RKO (cell line): ENCODE data around the gene CDS2.

ENCODE experiments used
- DNase-seq: peaks from one replicate; pipeline ENCODE4 v3.0.0-alpha.2; 2016; ENCODE audit warnings: low spot score

The CDS2 gene

DNA sequence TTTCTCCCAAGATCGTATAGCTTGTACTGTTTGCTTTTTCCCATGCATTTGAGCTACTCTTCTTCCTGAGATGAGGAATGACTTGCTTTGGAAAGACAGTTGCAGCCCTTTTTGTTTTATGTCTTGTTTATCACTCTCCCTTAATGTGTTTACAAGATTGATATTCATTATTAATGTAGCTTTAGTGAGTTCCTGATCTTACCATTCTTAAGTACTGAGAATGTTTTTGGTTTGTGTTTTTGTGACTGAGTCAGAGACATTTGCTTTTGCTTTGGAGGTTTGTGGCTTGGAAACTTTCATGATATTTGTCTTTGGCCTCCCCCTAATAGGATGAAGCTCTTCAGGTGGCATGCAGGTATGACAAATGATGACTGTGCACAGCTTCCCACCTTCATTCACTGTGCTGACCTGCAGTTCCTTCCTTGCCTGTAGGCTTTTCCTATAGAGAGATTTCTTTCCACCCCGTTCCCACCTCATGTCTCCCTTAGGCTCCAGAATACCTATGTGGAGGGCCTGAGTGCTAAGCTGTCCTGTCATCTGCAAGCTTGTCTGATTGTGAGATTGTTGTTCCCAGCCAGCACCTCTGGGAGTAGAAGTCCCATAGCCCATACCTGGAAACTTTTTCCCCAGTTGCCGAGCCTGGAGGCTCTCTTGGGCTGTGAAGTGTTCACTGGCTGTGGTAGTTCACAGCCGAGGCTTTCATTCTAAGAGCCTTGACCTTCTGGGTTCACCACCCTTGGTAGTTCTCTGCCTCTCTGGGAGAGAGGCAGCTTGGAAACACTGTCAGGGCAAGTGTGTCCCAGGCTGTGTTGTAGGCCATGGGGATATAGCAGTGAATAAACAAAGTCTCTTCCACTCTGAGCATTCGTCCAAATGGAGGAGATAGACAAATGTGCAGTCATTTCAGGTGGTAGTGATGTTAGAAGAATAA, 27.1 kb downstream of the CDS2 start:
- no peak for DNase-seq

DNA sequence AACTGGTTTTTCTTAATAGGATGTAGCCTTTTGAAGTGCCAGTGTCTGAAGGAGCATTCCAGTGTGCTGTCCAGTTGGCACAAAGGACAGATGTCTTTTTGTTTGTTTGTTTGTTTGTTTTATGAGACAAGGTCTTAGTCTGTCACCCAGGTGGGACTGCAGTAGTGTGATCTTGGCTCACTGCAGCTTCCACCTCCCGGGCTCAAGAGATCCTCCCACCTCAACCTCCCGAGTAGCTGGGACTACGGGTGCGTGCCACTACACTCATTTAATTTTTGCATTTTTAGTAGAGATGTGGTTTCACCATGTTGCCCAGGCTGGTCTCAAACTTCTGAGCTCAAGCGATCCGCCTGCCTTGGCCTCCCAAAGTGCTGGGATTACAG, 27.7 kb downstream of the CDS2 start:
- DNase-seq, result no peak

DNA sequence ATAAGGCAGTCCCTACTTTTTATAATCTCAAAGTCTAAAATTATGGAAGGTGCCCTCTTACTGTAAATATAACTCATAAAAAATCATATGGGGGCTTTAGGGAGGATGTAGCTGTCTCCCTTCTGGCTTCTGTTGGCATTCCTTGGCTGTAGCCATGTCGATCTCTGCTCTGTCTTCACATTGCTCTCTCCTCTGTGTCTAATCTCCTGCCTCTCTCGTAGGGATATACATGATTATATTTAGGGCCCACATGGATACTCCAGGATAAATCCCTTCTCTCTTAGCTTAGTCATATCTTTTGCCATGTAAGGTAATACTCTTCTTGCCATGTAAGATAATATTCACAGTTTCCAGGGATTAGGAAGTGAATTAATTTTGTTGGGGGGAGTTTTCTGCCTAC, 28.6 kb downstream of the CDS2 start:
- no peak for DNase-seq

DNA sequence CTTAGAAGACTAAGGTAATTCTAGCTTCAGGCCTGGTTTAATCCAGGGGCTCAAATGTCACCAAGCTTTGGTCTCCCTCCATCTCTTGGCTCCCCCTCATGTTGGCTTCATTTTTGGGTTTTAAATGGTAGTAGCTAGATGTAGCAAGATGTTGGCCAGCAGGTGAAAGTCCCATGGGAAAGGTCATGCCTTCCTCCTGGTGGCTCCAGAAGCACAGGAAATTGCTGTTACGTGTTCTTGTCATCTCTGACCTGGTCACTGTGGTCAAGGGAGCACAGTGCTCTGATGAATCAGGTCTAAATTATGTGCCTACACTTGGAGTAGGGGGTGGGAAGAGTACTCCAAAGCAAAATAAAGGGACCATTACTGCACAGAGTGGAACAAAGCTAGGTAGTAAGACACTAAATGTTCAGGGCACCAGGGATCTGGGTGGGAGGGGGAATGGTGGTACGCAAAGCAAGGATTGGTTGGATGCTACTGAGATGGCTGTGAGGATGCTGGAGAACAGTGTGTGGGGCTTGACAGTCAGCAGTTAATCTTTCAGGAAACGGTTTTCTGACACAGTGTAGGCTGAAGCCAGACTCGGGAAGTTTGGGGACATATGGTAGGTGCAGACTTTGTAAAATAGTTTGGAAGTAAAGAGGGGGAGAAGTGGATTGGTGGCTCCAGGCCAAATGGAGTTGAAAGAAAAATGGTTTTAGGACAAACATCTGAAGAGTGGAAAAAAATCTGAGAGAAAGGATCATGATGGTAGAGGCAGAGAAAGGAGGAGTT, 30.1 kb downstream of the CDS2 start:
- DNase-seq, result peak; percentile 14

DNA sequence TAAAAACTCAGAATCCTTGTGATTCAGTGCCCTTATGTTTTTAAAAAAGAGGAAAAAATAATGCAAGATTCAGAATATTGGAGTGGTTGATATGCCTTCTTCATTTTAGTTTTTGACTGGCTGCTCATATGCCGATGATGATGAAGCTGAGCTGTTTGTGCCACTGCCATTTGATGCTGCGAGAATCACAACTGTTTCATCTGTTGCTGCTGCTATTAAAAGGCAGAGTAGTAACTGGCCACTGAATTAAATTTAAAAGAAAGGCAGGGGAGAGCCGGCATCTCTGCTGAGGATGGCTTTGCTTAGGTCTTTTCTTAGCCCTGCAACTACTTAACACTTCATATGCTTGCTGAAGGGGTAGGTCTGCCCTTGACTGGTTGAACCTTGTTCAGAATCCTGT, 33.1 kb downstream of the CDS2 start:
- no peak for DNase-seq

DNA sequence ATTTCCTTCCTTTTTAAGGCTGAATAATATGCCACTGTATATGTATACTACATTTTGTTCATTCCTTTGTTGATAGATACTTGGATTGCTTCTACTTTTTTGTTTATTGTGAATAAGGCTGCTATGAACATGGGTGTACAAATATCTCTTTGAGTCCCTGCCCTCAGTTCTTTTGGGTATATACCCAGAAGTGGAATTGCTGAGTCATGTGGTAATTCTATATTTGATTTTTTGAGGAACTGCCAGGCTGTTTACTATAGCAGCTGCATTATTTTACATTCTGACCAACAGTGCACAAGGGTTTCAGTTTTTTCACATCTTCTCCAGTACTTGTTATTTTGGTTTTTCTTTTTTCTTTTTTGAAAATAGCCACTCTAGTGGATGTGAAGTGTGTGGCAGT, 34.1 kb downstream of the CDS2 start:
- no peak for DNase-seq

DNA sequence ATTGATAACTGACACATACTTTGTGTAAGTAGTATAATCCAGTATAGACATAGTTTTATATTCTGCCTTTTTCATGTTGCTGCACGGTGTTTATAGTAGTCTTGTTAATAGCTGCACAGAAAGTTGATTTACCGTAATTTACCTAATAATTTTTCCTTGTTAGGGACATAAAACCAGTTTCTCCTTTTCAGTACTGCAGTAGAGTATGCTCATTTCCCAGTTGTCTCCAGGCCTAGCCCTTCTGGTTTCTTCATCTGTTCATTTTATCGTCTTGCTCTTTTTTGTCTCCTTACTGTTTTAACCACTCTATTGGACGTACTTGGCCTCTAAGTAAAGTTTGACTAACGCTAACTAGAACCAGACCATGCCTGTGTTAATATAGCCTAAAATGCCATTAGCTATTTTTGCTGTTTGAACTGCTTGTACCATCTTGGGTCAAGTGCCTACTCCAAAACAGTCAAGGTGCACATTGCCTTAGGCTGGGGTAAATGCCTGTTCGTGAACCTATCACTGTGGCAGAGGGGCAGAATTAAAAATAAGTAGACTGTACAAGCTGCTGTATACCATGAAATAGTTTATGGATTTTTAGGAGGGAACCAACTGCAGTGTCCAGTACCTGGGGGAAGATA, 34.8 kb downstream of the CDS2 start:
- DNase-seq, result no peak

DNA sequence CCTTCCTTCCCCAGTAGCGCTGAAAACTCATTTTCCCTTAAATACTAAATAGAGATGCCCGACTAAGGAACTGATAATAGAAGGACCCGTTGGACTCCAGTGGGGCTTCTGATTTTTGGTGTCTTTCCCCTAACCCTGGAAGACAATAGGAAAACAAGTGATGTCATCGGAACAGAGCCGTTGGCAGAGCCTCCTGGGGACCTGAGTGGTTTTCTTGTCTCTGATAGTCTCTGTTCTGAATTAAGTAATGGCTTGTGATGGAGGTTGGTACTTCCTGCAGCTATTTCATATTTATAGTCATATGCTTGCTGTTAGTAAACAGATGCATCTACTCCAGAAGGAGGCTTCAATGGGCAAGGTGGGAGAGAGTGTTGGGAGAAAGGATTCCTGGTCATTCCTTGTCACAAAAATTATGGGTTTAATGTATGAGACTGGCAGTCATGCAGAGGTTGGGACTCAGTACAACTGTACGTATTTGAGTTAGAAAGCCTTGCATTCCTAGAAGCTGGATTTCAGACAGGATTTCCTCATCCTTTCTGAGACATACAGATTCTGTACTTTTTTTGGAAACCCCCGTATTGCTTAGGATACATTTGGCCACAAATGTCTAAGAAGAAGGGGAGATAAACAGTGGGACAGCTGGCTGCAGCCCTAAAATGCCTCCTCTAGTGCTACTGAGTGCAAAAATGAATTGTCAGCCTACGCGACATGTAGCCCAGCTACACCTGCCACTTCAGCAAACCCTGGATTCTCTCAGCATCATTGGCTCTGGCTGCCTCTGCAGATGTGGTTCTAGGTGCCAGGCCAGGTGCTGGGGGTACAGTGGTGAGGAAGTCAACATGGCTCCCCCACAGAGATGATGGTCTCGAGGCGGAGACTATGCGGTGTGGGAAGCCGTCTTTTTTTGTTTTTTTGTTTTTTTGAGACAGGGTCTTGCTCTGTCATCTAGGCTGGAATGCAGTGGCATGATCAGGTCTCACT, 38.1 kb downstream of the CDS2 start:
- DNase-seq, result no peak

DNA sequence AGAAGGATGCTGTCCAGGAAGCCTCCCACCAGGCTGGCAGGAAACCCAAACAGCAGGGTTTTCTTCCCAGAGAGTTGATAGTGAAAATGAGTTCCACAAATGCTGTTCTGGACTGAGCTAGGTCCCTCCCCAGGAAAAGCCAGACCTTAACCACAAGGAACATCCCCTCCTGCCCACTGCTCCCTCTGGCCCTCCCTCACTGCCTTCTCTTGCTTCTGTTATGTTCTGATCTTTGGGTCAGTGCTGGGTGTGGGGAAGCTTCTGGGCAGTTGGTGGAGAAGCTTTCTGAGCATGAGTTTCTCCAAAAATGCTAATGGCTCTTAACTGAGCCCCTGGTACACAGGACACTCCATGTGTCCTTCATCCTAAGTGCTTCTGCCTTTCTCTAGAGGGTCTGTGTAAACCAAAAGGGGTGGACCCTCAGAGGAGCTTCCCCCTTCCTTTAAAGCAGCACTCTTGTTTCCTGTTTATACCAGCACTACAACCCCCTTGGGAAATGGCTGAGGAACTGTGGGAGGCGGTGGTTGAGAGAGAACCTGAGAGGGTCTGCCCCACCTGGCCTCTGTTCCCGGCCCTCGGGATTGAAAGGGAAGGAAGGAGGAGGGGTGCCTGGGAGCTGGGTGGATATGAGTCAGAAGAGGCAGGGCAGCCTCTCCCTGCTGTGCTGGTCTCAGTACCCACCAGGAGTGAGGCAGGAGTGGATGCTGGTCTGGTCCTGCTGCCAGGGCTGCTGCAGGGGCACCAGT, 42.0 kb downstream of the CDS2 start:
- DNase-seq, result no peak

DNA sequence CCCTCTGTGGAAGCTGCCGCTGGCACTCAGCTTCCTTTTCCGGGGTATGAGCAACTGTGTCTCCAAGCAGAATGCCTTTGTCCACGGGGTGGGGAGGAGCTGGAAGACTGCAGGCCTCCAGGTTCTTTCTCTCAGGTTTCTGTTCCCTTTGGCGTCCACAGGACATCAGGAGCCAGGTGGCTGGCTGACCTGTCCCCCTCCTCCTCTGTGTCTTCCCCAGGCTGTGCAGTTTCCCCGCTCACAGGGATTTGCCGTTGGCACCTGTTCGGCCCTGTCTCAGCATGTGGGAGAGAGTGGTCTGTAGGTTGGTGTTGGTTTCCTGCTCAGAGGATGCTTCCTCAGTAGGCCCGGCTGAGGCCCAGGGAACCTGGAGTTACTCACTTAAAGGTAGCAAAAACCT, 43.5 kb downstream of the CDS2 start:
- DNase-seq, result no peak

DNA sequence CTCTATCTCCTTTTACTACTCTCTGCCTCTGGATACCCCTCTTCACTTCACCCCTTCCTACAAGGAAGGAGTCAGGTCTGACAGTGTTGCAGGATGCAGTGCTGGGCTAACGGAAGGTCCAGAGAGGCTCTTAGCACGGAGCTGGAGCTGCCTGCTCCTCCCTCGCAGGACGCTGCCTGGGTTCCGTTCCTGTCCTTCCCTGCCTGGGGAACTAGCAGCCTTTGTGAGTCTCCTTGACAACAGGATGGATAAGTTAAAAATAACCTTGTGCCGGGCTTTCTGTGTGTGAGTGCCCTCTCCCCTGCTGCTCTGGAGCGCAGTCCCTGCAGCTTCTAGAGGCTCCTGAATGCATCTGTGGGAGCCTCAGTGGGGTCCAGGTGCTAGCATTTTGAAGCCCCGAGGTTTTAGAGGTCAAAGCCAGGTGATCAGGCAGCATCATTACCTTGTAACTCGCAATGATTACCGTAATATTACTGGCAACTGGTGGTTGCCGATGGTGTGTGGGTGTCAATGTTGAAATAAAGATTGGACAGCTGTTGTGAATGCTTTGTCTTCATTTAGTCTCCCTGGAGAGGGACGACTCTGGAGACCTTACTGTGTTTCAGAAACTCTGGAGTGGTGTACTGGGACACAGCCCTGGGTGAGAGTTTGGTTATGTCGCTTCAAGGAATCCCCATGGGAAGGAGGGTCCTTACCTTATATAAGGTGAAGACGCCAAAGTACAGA, 44.4 kb downstream of the CDS2 start:
- no peak for DNase-seq

DNA sequence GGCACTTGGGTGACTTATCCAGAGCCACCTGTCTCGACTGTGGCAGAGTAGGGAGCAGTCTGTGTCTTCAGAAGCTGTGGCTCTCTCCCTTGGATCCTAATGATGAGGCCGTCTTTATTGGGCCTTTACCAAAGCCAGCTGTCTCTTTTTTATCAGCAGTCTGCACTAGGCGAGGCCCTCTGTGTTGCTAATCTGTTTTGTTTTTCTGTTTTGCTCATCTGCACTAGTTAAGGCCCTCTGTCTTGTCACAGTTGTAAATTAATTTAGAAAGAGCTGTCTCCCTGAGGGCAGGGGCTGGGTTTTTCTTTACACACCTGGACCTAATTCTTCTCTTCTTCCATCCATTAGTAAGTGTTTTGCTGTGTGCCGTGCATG, 45.0 kb downstream of the CDS2 start:
- DNase-seq, result no peak

DNA sequence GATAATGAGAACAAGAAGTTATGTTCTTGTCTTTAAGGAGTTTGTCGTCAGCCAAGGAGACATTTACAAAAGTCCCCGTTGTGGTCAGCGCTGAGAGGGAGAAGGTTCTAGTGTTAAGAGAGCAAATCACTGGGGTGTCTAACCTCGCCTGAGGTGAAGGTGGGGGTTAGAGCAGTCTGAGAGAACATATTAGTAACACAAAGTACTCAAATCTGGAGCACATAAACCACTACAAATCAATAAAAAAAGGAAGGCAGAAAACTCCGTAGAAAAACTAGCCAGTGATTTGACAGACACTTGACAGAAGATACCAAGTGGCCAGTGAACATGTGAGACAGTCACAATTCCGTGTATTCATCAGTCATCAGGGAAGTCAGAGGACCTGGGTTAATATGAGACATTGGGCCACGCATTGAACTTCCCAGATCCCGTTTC, 45.4 kb downstream of the CDS2 start:
- DNase-seq, result no peak

DNA sequence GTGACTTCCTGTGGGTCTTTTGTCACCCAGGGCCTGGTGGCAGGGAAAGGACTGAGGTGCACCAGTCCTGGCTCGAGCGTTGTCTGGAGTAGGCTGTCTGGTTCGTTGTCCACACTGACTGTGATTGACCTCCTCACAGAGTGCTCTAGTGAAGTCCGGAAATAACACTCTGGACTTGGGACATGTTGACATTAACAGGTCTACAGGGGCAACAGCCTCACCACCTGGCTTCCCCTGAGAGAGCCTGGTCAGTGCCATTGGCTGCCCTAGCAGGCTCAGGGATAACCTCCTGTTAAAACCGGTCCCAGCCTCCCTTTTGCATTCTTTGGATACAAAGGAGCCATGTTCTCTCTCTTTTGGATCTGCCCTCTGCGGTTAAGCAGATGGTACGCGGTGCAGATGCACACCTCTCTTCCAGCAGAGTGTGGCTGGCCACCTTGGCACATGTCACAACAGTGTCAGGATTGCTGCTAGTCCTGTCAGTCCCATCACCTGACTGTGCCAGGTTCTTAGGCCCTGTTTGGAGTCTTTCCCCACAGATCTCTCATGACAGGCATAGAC, 46.2 kb downstream of the CDS2 start:
- DNase-seq, result no peak

DNA sequence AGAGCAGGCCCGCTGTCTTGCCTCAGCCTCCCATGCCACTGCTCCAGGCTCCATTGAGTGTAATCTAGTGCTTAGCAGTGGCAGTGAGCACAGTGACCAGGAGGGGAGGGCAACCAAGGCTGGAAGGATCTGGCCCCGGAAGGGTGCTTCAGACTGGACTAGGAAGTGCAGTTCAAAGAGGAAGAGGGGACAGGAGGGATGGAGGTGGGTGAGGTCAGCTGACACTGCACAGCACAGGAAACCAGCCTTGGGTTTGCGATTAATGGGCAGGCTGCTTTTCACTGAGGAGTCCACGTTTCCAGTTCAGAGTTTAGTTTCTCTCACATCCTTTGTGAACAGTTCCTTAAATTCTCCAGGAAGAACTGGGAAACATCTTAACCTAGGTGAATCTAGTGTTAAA, 46.9 kb downstream of the CDS2 start:
- no peak for DNase-seq

DNA sequence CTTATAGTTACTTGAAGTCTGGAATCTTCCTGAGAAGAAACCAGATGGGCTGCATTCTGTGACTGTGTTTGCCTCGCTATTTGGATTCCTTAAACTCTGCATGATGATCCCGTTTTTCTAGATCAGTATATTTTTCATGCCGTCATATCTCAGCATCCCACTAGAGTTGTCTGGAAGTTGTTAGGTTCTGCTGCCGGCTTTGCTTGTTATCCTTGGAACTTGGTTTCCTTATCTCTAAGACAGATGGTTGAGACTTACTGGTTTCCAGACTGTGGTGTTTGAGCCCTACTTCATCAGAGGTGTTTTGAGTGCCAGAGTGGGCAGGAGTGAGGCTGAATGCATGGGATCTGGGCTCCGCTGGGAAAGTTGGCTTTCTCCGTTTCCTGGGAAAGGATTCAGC, 50.3 kb downstream of the CDS2 start:
- DNase-seq, result no peak

DNA sequence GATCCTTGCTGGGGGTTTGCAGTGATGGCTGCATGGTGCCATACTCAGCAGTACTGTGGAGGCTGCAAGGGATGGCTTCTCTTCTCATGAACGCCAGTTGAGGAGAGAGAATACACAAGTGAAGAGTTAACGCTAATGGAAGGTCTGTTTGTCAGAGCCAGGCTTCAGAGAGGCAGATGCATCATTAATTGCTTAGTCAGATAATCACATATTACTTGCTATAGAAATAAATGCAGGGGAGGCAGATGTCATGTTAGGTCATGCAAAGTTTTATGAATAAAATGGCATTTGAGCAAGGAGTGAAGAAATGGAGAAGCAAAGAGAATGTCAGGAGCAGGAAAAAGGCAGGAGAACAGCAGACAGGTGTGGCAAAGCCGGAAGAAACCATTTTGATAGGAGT, 51.2 kb downstream of the CDS2 start:
- no peak for DNase-seq

DNA sequence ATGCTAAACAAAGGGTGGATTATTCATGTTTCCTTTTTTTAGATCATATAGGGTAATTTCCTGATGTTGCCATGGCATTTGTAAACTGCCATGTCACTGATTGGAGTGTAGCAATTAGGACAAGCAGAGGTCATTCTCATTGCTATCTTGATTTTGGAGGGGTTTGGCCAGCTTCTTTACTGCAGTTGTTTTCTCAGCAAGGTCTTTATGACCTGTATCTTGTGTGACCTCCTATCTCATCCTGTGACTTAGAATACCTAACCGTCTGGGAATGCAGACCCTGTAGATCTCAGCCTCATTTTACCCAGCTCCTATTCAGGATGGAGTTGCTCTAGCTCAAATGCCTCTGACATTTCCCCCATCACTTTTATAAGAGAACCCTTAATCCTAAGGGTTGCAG, 53.6 kb downstream of the CDS2 start:
- no peak for DNase-seq

DNA sequence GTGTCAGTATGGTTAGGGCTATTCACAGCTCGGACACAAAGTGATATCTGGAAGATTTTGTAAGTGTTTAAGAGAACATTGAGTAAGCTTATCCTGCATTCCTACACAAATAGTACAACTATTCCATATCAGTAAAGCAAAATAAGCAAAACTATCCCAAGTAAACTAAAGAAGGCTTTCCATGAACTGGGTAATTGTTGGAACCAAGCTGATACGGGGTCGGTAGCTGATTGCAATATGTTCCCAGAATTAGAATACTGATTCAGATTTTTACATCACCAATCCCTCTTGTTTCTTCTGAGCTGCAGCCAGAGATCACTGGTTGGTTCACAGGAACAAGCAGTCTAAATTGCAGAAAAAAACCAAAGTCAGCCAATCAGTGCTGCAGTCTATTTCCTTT, 54.1 kb downstream of the CDS2 start:
- DNase-seq, result no peak

DNA sequence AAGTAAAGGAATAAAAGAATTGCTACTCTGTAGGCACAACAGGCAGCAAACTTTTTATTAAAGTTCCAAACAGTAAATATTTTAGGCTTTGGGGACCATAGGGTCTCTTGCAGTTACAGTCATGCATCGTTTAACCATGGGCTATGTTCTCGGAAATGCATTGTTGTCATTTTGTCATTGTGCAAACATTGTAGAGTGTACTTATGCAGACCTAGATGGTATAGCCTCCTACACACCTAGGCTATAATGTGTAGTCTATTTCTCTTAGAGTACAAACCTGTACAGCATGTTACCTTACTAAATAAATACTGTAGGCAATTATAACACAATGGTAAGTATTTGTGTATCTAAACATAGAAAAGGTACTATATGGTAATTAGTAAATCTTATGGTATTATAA, 54.7 kb downstream of the CDS2 start:
- DNase-seq, result no peak
